ENCODE measurements around the gene OR2F1. TPM values are rescaled to one million over a fixed set of nuclear protein-coding genes. Genes with fewer than 3 reads are reported as not detected.
"Not testable (repeated sequence)": the region's sequence is repeated elsewhere in the genome, so short reads cannot be mapped to it uniquely, and the experiment has no call there.

The OR2F1 gene
- total RNA-seq, 1 donor from 2014 or later: not detected

GRCh38 chr7:144006692-144007042, 52.0 kb downstream of the OR2F1 start:
- no peaks in the 10 kb centered on the region for H3K4me1 Mint-ChIP-seq (ENCODE audit: unreplicated experiment)

DNA sequence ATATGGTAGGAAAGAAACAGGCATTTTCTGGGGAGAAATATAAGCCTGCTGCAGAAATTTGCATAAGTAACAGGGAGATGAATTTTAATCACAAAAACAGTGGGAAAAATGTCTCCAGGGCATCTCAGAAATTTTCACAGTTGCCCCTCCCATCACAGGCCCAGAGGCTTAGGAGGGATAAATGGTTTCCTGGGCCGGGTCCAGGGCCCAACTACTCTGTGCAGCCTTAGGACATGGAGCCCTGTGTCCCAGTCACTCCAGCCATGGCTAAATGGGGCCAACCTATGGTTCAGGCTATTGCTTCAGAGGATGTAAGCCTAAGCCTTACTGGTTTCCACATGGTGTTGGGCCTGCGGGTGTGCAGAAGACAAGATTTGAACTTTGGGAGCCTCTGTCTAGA, 54.7 kb downstream of the OR2F1 start:
- DNase-seq (ENCODE audit: extremely low spot score, unreplicated experiment): no peak
- H3K9me3 Mint-ChIP-seq: no peaks in the 10 kb centered on the region
- H3K36me3 Mint-ChIP-seq: no peaks in the 10 kb centered on the region
- H3K4me1 Mint-ChIP-seq (ENCODE audit: unreplicated experiment): no peaks in the 10 kb centered on the region
- H3K27me3 Mint-ChIP-seq: peaks cover 3% of the 10 kb centered on the region
- TF ChIP-seq, protein P1, sequence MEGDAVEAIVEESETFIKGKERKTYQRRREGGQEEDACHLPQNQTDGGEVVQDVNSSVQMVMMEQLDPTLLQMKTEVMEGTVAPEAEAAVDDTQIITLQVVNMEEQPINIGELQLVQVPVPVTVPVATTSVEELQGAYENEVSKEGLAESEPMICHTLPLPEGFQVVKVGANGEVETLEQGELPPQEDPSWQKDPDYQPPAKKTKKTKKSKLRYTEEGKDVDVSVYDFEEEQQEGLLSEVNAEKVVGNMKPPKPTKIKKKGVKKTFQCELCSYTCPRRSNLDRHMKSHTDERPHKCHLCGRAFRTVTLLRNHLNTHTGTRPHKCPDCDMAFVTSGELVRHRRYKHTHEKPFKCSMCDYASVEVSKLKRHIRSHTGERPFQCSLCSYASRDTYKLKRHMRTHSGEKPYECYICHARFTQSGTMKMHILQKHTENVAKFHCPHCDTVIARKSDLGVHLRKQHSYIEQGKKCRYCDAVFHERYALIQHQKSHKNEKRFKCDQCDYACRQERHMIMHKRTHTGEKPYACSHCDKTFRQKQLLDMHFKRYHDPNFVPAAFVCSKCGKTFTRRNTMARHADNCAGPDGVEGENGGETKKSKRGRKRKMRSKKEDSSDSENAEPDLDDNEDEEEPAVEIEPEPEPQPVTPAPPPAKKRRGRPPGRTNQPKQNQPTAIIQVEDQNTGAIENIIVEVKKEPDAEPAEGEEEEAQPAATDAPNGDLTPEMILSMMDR (conservative IDR thresholded peaks at IDR 0.05): no peak
- H3K27ac Mint-ChIP-seq: no peak overlapping the region
- H3K4me3 Mint-ChIP-seq: no peak overlapping the region

More at GRCh38 chr7:144006692-144007042, 52.0 kb downstream of the OR2F1 start:
- H3K9me3 Mint-ChIP-seq: no peaks in the 10 kb centered on the region
- H3K4me3 Mint-ChIP-seq: no peak overlapping the region
- no peak for DNase-seq (ENCODE audit: extremely low spot score, unreplicated experiment)
- no peak overlapping the region for H3K27ac Mint-ChIP-seq
- H3K27me3 Mint-ChIP-seq: peaks cover 3% of the 10 kb centered on the region
- TF ChIP-seq, protein P1 (conservative IDR thresholded peaks at IDR 0.05): no peak
- no peaks in the 10 kb centered on the region for H3K36me3 Mint-ChIP-seq

GRCh38 chr7:144010061-144010460, 55.4 kb downstream of the OR2F1 start:
- H3K9me3 Mint-ChIP-seq; DNase-seq (ENCODE audit: extremely low spot score, unreplicated experiment); H3K27me3 Mint-ChIP-seq; H3K4me1 Mint-ChIP-seq (ENCODE audit: unreplicated experiment); H3K4me3 Mint-ChIP-seq; H3K36me3 Mint-ChIP-seq; H3K27ac Mint-ChIP-seq: not testable (repeated sequence)

GRCh38 chr7:144010821-144011220, 56.2 kb downstream of the OR2F1 start:
- not testable (repeated sequence) for DNase-seq (ENCODE audit: extremely low spot score, unreplicated experiment); H3K9me3 Mint-ChIP-seq; H3K36me3 Mint-ChIP-seq; H3K27ac Mint-ChIP-seq; H3K4me1 Mint-ChIP-seq (ENCODE audit: unreplicated experiment); H3K4me3 Mint-ChIP-seq; H3K27me3 Mint-ChIP-seq

GRCh38 chr7:144011458-144012230, 57.0 kb downstream of the OR2F1 start:
- Mint-ChIP-seq H3K36me3 (no peaks in the 10 kb centered on the region), H3K27me3 (no peaks in the 10 kb centered on the region), H3K27ac (no peak overlapping the region), H3K4me3 (no peak overlapping the region), H3K9me3 (no peaks in the 10 kb centered on the region), H3K4me1 (ENCODE audit: unreplicated experiment) (no peaks in the 10 kb centered on the region)
- DNase-seq (ENCODE audit: extremely low spot score, unreplicated experiment): no peak
- TF ChIP-seq, protein P1 (conservative IDR thresholded peaks at IDR 0.05): no peak

Other genes with a start within 250 kb of the OR2F1 start
- 0.12 and 0.14 TPM in 2 replicates for gene CTAGE6, start 197.1 kb upstream of the OR2F1 start, total RNA-seq (ENCODE audit: low replicate concordance)
- gene TCAF1, start 52.7 kb upstream of the OR2F1 start, total RNA-seq (ENCODE audit: low replicate concordance): 50.0 and 71.2 TPM in 2 replicates
- not detected in 2 replicates for gene OR2F2, start 19.6 kb upstream of the OR2F1 start, total RNA-seq (ENCODE audit: low replicate concordance)
- not detected in 2 replicates for gene OR6B1, start 45.5 kb downstream of the OR2F1 start, total RNA-seq (ENCODE audit: low replicate concordance)
- gene OR2A5, start 94.1 kb downstream of the OR2F1 start, total RNA-seq (ENCODE audit: low replicate concordance): not detected in 2 replicates
- not detected in 2 replicates for gene OR2A25, start 115.0 kb downstream of the OR2F1 start, total RNA-seq (ENCODE audit: low replicate concordance)
- not detected in 2 replicates for gene OR2A12, start 131.4 kb downstream of the OR2F1 start, total RNA-seq (ENCODE audit: low replicate concordance)
- gene OR2A2, start 154.7 kb downstream of the OR2F1 start, total RNA-seq (ENCODE audit: low replicate concordance): not detected in 2 replicates
- gene OR2A14, start 168.3 kb downstream of the OR2F1 start, total RNA-seq (ENCODE audit: low replicate concordance): not detected in 2 replicates
- 2.5 and 4.7 TPM in 2 replicates for gene CTAGE4, start 228.6 kb downstream of the OR2F1 start, total RNA-seq (ENCODE audit: low replicate concordance)
- 8.6 and 24.2 TPM in 2 replicates for gene ARHGEF35, start 241.0 kb downstream of the OR2F1 start, total RNA-seq (ENCODE audit: low replicate concordance)